IMR-90 (cell line): ENCODE data around the gene CACNA2D3. TPM values are rescaled to one million over a fixed set of nuclear protein-coding genes. Genes with fewer than 3 reads are reported as not detected.

Experiments
- ATAC-seq: fragments of 200-7000 bp; cut with Tn5 transposase; 2 replicates; pipeline ENCODE4 v1.9.1; 2020; ENCODE audit warnings: low read depth, mild to moderate bottlenecking, moderate library complexity
- BruUV-seq: library from RNA; stranded (reverse); fragments of 400-500 nt; replicated peaks from 2 replicates; lab custom pipeline; 2021; lab: Mats Ljungman, UMichigan
- CTCF ChIA-PET: fragments of 300-600 bp; formaldehyde crosslinking; extraction: SDS; loops from one replicate; lab custom pipeline; 2021; ENCODE audit warnings: antibody characterized with exemption; lab: Yijun Ruan, JAX
- POLR2A ChIA-PET: fragments of 300-600 bp; sonication (Branson Sonifier 250); formaldehyde crosslinking; loops from one replicate; lab custom pipeline; 2022; ENCODE audit warnings: antibody characterized with exemption; ENCODE audit not compliant: unreplicated experiment; lab: Charles Lee
- DNase-seq: peaks from one replicate; pipeline ENCODE4 v3.0.0; 2013
- H2AFZ ChIP-seq: replicated peaks from 2 replicates; pipeline ENCODE3; 2013; ENCODE audit warnings: low read length, mild to moderate bottlenecking; ENCODE audit not compliant: poor library complexity
- H2AK5ac ChIP-seq: 2 replicates; pipeline ENCODE4 v1.6.1; 2013; ENCODE audit warnings: low read depth, low read length, inconsistent platforms
- H2AK9ac ChIP-seq: replicated peaks from 2 replicates; pipeline ENCODE3; 2013; ENCODE audit warnings: mild to moderate bottlenecking, low read depth, low read length, moderate library complexity; ENCODE audit not compliant: poor library complexity
- H2BK120ac ChIP-seq: 2 replicates; pipeline ENCODE4 v1.6.1; 2013; ENCODE audit warnings: low read depth, low read length, inconsistent platforms
- H2BK15ac ChIP-seq: 3 replicates; pipeline ENCODE4 v1.6.1; 2013; ENCODE audit warnings: low read depth, low read length, inconsistent platforms
- H2BK20ac ChIP-seq: 2 replicates; pipeline ENCODE4 v1.6.1; 2013; ENCODE audit warnings: low read depth, mild to moderate bottlenecking, inconsistent platforms, low read length, moderate library complexity
- H2BK5ac ChIP-seq: 2 replicates; pipeline ENCODE4 v1.6.1; 2013; ENCODE audit warnings: mild to moderate bottlenecking, low read depth, low read length, inconsistent platforms; ENCODE audit not compliant: poor library complexity, severe bottlenecking
- H3K14ac ChIP-seq: replicated peaks from 2 replicates; pipeline ENCODE4 v1.6.1; 2013; ENCODE audit warnings: low read depth, low read length, inconsistent platforms
- H3K18ac ChIP-seq: 2 replicates; pipeline ENCODE4 v1.6.1; 2013; ENCODE audit warnings: low read depth, low read length, control low read depth
- H3K23ac ChIP-seq: 2 replicates; pipeline ENCODE4 v1.6.1; 2013; ENCODE audit warnings: low read depth, low read length, inconsistent platforms
- H3K27ac ChIP-seq: 2 replicates; pipeline ENCODE4 v1.5.1; 2013; ENCODE audit warnings: mild to moderate bottlenecking, control low read depth, low read length; ENCODE audit not compliant: insufficient read depth
- H3K27me3 ChIP-seq: 2 replicates; pipeline ENCODE4 v1.6.1; 2013; ENCODE audit warnings: low read length; ENCODE audit not compliant: control insufficient read depth, insufficient read depth
- H3K36me3 ChIP-seq: 2 replicates; pipeline ENCODE4 v1.6.1; 2013; ENCODE audit warnings: low read length, mixed read lengths; ENCODE audit not compliant: control insufficient read depth, insufficient read depth
- H3K4ac ChIP-seq: 2 replicates; pipeline ENCODE4 v1.6.1; 2013; ENCODE audit warnings: low read depth, low read length, inconsistent platforms
- H3K4me1 ChIP-seq: 2 replicates; pipeline ENCODE4 v1.6.1; 2013; ENCODE audit warnings: low read length, mixed read lengths; ENCODE audit not compliant: control insufficient read depth, insufficient read depth
- H3K4me2 ChIP-seq: 2 replicates; pipeline ENCODE4 v1.6.1; 2013; ENCODE audit warnings: low read depth, mild to moderate bottlenecking, control low read depth, low read length, moderate library complexity
- H3K4me3 ChIP-seq: 2 replicates; pipeline ENCODE4 v1.5.1; 2013; ENCODE audit warnings: low read depth, mild to moderate bottlenecking, control low read depth, low read length, moderate library complexity; ENCODE audit not compliant: insufficient read depth
- H3K56ac ChIP-seq: 2 replicates; pipeline ENCODE4 v1.6.1; 2013; ENCODE audit warnings: low read length, inconsistent platforms; ENCODE audit not compliant: insufficient read depth; ENCODE audit errors: extremely low read depth
- H3K79me1 ChIP-seq, 2 experiments: 2 replicates each; pipeline ENCODE4 v1.6.1; 2013; ENCODE audit warnings: low read length in 2 of 2, inconsistent platforms in 1 of 2, low read depth in 1 of 2
- H3K9ac ChIP-seq: 2 replicates; pipeline ENCODE4 v1.6.1; 2013; ENCODE audit warnings: low read depth, low read length, control low read depth
- H3K9me1 ChIP-seq: 2 replicates; pipeline ENCODE4 v1.6.1; 2013; ENCODE audit warnings: low read length, inconsistent platforms; ENCODE audit not compliant: insufficient read depth
- H3K9me3 ChIP-seq: 2 replicates; pipeline ENCODE4 v1.6.1; 2013; ENCODE audit warnings: low read length; ENCODE audit not compliant: control insufficient read depth, insufficient read depth
- H4K20me1 ChIP-seq: 2 replicates; pipeline ENCODE4 v1.6.1; 2013; ENCODE audit warnings: low read length, inconsistent platforms; ENCODE audit not compliant: insufficient read depth
- H4K5ac ChIP-seq: 2 replicates; pipeline ENCODE4 v1.6.1; 2013; ENCODE audit warnings: mild to moderate bottlenecking, low read depth, low read length, control low read depth
- H4K8ac ChIP-seq, 2 experiments: 2 replicates each; pipeline ENCODE4 v1.6.1; 2013; ENCODE audit warnings: low read depth in 2 of 2, low read length in 2 of 2, control low read depth in 1 of 2, inconsistent platforms in 1 of 2
- H4K91ac ChIP-seq: 2 replicates; pipeline ENCODE4 v1.6.1; 2013; ENCODE audit warnings: low read depth, low read length, inconsistent platforms; ENCODE audit not compliant: insufficient read depth
- CEBPB ChIP-seq: IDR thresholded peaks from 2 replicates; pipeline ENCODE4 v1.6.1; 2012; ENCODE audit warnings: low read depth, low read length, improper control_type of control experiment
- WGBS, 2 experiments: methylation state at CpG; one replicate each; pipeline versions ENCODE4 v1.1.5 to v1.1.7; 2013; ENCODE audit warnings: missing lambda C conversion rate in 2 of 2; ENCODE audit not compliant: insufficient read length in 1 of 2; ENCODE audit errors: extremely low coverage in 2 of 2; 5-methylcytosine and 5-hydroxymethylcytosine counted together
- dilution Hi-C: fragments of 300-500 bp; cut with HindIII; formaldehyde crosslinking; loops from one replicate; pipeline ENCODE4 v1.14.3; 2018; ENCODE audit warnings: low sequenced_read_pairs; ENCODE audit not compliant: unreplicated experiment
- in situ Hi-C: fragments of 300-500 bp; cut with MboI; formaldehyde crosslinking; loops from 3 replicates; pipeline ENCODE4 v1.14.3; 2019; ENCODE audit warnings: low sequenced_read_pairs, inconsistent platforms, mixed read lengths
- intact Hi-C: fragments of 100-400 bp; cut with micrococcal nuclease; formaldehyde crosslinking; loops from 2 replicates; pipeline ENCODE4 v1.10.0; 2022
- polyA plus RNA-seq, 3 experiments: library from polyadenylated mRNA; depleted of rRNA; stranded (reverse); fragments of >200 nt; gene quantifications; 2 replicates each; pipeline ENCODE4 v1.2.3, GENCODE V29; 2012; ENCODE audit warnings: low replicate concordance in 1 of 3
- total RNA-seq: library from RNA; depleted of rRNA; stranded (reverse); fragments of >200 nt; gene quantifications from 2 replicates; pipeline ENCODE4 v1.2.3, GENCODE V29; 2012

CACNA2D3 gene
- total and polyA plus RNA-seq, 2 of the 4 experiments (the other 2 are of a cell fraction): 0.36 to 0.41 TPM

- no peaks in the 10 kb centered on the region for H4K20me1 ChIP-seq
- no peak overlapping the region for H2AFZ ChIP-seq
- H3K56ac ChIP-seq: no peak overlapping the region
- H3K79me1 ChIP-seq: no peaks in the 10 kb centered on the region
- H3K36me3 ChIP-seq: no peaks in the 10 kb centered on the region
- no peak overlapping the region for H3K9ac ChIP-seq
- BruUV-seq: no TSS peak
- H4K5ac ChIP-seq: no peak overlapping the region
- ChIA-PET CTCF (interaction anchor here (0.5 to 0.6 kb wide), 2 partner anchors 1380 to 1448 kb away, joined by 3 read pairs; no protein-coding TSS in a partner anchor), POLR2A (no interaction called here)
- no peak overlapping the region for H2AK9ac ChIP-seq
- in situ Hi-C loops: no loop called here
- H3K9me1 ChIP-seq: no peaks in the 10 kb centered on the region; the same call in 1 of the 2 replicates
- no peak overlapping the region for H3K4me2 ChIP-seq
- no peak overlapping the region for H2BK20ac ChIP-seq
- H2BK15ac ChIP-seq: no peak overlapping the region
- no peaks in the 10 kb centered on the region for H3K9me3 ChIP-seq
- WGBS, 2 experiments: no CpG with 5 or more reads among the region's 1 CpG
- H3K27ac ChIP-seq: no peak overlapping the region
- H2BK120ac ChIP-seq: no peak overlapping the region
- H3K27me3 ChIP-seq: no peaks in the 10 kb centered on the region; the same call in none of the 2 replicates
- no peak for DNase-seq
- intact Hi-C loops: no loop called here
- dilution Hi-C loops: no loop called here
- no peak overlapping the region for H3K14ac ChIP-seq
- ATAC-seq: no peak; the same call in 1 of the 2 replicates
- peaks cover 16% of the 10 kb centered on the region for H3K4me1 ChIP-seq
- no peak overlapping the region for H3K4ac ChIP-seq
- TF ChIP-seq CEBPB: no peak
- H4K91ac ChIP-seq: peak overlapping the region; percentile 33; the same call in 1 of the 2 replicates
- no peak overlapping the region for H2BK5ac ChIP-seq
- no peak overlapping the region for H3K23ac ChIP-seq
- H4K8ac ChIP-seq: no peak overlapping the region
- 0 out of 2 replicates have a peak overlapping the region, but pooled peaks have one; percentile 8 for H3K18ac ChIP-seq
- no peak overlapping the region for H3K4me3 ChIP-seq
- H2AK5ac ChIP-seq: no peak overlapping the region
These were observed 639.3 kb downstream of the CACNA2D3 start for GRCh38 chr3:54761637-54762036.
